Right ventricle myocardium inferior (tissue), 1 donor: Measurements from ENCODE around the gene CALHM1. TPM values are rescaled to one million over a fixed set of nuclear protein-coding genes. Genes with fewer than 3 reads are reported as not detected.

Source experiments
- ATAC-seq: fragments of 200-7000 bp; cut with Tn5 transposase; one replicate; pipeline ENCODE4 v1.9.1; 2020; ENCODE audit warnings: mild to moderate bottlenecking, moderate library complexity
- DNase-seq: peaks from one replicate; pipeline ENCODE4 v3.0.0; 2021; ENCODE audit errors: missing footprints
- intact Hi-C: fragments of 100-400 bp; cut with DNase I; formaldehyde crosslinking; loops from one replicate; pipeline ENCODE4 v1.11.0; 2022
- total RNA-seq: library from RNA; stranded (reverse); fragmentation: NEBNext Ultra II Directional; extraction: Animal tissue kit (Norgen Biotek cat#: 25700); gene quantifications from one replicate; pipeline ENCODE4 v1.2.1, GENCODE V29; 2021
- donor health status: DM: no; HTN: yes; CAD: no; lungs with severe emphysema.

The CALHM1 gene
- total RNA-seq, 1 donor from 2014 or later: not detected

DNA sequence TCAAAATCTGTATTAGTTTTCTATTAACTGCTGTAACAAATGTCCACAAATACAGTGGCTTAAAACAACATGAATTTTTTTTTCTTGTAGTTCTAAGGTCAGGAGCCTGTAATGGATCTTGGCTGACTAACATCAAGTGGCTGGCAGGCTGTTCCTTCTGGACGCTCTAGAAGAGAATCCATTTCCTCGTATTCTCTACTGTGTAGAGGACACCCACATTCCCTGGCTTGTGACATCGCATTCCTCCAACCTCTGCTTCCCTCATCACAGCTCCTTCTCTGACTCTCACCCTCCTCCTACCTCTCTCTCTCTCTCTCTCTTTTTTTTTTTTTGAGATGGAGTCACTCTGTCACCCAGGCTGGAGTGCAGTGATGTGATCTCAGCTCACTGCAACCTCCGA, 4.8 kb upstream of the CALHM1 start:
- DNase-seq (no peak), ATAC-seq (no peak)
- intact Hi-C loops: no loop called here

DNA sequence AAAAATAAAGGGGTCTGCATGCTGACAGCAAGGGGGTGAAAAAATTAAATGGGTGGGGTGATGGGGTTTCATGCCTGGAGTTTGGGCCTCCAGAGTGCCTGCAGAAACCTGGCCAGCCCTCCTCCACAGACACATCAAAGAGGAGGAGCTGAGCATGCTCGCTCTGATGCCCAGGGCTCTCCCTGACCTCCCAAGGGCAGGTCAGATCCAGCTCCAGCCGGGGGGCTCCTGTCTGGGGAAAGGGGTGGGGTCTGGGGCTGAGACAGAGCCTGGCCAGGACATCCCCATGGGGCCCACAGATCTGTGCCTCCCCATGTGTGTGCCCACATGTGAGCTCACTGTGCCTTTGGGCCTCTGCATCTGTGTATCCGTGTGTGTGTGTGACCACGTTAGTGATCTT, 915 bp upstream of the CALHM1 start:
- intact Hi-C loops: no loop called here
- ATAC-seq: no peak
- peak; percentile 34 for DNase-seq

DNA sequence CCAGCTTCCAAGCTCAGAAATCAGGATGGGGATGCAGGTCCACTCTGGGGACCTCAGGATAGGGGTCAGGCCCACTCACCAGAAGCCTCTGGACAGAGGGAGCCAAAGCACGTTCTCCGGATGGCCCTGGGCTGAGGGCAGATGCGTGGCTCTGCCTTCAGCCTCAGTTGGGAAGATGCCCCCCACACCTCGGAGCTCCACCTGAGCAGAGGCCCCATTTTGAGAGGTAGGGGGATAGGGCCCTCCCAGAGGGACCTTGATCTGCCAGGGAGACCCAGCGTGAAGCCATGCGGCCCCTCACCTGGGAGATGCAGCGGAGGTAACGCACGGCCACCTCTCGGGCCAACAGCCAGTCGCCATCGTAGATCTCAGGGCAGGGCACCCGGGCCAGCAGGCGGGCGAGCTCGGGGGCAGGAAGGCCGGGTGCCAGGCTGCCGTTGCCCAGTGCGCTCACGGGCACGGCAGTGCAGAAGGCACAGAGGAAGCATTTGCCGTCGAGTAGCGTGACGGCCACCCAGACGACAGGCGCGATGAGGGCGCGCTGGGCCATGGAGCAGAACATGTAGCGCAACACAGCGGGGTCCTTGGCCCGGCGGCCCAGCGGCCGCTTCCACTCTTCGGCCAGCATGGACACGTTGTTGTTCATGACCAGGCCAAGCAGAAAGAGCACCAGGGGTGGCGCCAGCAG, 660 bp downstream of the CALHM1 start:
- intact Hi-C loops: no loop called here
- ATAC-seq: no peak
- DNase-seq: peak; percentile 55

DNA sequence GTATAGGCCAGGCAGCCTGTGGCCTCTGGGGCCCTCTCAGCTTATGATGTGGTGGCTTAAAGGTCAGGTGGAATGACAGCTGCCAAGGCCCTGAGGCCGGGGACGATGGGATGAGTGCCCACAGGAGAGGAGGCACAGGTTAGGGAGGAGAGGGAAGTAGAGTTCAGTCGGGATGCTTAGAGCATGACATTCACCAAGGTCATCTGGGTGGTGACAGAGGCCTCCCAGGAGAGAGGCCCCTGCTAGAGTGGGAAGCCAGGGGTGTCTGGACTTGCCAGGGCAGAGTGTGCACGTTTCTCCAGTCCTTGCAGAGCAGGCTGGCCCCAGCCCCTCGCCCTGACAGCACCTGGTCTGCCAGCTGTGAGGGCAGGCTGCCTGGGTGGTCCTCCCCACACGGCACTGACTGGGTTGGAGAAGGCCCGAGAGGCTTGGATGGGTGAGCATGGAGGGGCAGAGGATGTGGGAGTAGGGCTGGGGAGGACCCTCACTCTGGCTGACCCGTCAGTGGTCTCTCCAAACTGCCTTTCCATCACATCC, 1.5 kb downstream of the CALHM1 start:
- DNase-seq (no peak), ATAC-seq (no peak)
- intact Hi-C loops: no loop called here

DNA sequence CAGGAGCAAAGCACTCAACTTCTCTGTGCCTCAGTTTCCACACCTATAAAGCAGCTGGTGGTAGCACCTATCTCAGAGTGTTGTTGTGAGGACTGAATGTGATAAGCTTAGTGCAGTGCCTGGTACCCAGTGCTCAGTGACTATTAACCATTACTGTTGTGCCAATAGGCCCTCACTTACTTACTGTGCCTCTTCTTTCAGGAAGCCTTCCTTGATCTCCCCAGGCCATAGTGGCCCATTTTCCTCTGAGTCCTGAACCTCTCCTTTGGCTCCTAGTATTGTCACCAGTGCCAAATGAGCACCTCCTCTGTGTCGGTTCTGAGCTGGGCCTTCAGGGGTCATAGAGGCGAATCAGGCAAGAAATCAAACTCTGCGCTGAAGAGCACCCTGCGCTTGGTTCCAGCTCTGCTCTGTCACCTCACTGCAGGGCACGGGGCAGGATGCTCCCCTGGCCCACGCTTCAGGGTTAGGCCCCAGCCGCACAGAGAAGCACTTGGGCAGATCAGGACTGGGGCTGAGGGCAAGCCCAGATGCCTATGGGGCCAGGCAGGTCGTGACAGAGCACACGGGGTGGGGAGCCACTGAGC, 2.5 kb downstream of the CALHM1 start:
- DNase-seq (no peak), ATAC-seq (no peak)
- intact Hi-C loops: no loop called here

DNA sequence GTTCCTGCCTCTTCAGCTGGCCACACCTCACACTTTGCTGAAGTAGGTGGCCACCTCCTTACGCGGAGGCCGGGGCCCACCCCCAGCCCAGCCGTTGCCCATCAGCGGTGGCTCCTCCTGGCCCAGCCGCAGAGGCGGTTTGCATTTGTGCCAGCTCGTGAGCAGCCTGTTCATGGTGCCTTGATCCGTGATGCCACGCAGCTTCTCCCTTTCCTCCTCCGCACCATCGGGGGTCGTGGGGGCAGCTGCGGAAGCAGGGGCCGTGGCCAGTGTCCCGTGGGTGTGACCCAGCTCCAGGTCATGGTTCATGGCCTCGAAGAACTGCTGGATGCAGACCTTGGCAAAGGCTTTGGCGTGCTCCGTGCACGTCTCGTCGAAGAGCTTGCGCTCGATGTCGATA, 3.5 kb downstream of the CALHM1 start:
- DNase-seq (no peak), ATAC-seq (no peak)
- intact Hi-C loops: no loop called here

DNA sequence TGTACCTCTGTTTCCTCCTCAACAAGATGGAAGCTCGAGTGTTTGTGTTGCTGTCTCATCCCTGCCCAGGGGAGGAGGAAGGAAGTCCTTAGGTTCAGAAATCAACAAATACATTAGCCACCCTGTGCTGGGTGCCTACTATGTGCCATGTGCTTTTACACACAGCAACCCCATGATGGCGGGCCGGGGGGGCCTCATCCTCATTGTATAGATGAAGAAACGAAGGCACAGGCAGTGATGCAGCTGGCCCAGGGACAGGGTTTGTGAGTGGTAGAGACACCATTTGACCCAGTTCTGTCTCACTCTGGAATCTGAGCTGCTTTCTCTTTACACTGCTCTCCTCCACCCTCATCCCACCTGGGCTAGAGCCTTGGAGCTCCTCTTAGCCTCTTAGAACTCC, 4.7 kb downstream of the CALHM1 start:
- ATAC-seq (no peak), DNase-seq (no peak)
- intact Hi-C loops: no loop called here

DNA sequence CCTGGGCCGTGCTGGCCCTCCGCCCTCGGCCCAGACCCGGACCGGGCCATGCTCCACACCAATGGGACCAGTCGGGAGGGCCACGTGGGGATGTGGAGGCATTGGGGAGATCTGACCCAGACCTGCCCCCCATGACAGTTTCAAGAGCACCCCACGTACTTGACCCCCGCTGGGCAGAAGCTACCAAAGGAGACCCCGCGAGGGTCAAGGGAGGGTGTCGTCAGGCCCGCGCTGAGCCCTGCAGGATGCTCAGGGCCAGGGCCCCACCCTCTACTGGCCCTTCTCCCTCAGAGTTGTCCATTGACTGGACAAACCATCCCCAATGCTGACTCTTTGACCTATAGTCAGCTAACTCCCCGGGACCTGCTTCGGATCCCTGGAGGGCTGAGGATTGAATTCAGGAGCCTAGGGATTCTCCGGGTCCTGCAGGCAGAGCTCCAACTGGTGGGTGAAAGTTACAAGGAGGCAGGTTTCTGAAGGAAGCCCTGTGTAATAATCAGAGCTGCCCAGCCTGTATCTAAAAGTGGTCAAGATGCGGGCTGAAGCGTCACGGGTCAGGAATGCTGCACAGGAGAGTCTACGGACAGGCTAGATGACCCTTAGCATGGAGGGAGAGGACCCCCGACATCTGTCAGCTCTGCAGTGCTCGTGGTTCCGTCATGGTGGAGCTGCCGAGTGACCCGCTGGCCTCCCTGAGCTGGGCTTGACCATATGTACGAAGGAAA, 6.0 kb downstream of the CALHM1 start:
- ATAC-seq: no peak
- intact Hi-C loops: no loop called here

DNA sequence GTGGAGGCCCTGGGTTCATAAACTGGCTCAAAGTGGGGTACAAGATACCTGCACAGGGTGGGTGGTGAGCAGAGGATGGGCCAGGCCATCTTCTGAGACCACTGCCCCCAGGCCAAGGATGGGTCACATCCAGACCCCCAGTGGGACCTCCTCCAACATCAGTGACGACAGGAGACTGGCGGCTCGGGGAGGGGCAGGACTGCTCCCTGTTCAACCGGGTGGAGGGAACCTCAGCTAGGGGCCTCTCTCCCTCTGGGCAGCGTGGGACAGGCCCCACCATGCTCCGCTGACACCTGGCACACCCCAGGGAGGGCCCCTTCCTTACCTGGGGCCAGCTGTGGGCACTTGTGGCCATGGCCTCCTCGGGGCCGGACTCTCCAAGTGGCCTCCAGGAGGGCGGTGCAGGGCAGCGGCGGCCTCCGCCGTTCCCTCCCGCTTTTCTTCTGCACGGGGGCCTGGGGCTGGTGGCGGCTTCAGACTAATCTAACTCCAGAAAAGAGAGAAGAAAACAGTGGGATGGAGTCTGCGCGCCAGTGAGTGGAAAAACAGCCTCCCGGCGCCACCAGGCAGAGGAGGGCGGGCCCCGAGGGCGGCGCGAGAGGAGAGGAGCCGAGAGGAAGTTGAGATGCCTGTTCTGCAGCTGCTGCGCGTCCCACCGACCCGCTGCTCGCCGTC, 6.7 kb downstream of the CALHM1 start, which contains the start of gene CALHM2:
Gene CALHM2, minus strand, starts transcription at position 540 of the 675 bp plus-strand sequence. CDS start 2,429 bp downstream, outside the sequence.
- intact Hi-C loops: no loop called here

More for the DNA sequence above, 6.0 kb downstream of the CALHM1 start:
- no peak for DNase-seq

DNA sequence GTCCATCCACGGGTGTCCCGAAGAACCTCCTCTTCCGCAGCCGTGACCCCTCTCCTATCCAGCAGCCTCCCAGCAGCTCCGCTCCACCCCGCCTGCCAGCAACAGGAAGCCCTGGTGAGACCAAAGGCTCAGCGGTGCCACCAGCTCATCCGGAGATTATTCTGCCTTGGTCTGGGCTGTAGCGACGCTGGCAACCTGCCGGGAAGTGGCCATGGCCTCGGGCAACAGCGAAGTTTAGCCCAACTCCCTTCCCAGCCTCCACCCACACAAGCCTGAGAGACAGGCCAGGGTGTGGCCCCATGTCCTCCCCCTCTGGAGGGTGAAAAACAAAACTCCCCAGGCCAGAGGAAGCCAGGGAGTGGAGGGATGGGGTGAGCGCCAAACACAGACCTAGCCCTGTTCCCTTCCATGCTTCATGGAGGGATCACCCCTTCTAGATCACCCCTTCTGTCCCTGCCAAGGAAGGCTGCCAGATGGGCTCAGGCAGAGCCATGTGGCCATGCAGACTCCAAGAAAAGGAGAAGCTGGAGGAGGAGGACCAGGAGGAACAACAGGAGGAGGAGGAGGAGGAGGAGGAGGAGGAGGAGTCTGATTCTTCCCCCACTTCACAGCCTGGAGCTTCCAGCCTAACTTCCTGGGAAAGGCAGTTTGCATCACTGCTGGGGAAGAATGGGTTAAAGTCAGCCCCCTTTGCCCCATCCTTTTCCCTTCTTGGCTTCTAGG, 7.4 kb downstream of the CALHM1 start:
- peak; percentile 89 for DNase-seq
- intact Hi-C loops: no loop called here
- ATAC-seq: peak; percentile 70

More for the DNA sequence above, 6.7 kb downstream of the CALHM1 start, which contains the start of gene CALHM2:
- ATAC-seq (peak; percentile 65), DNase-seq (peak; percentile 88)

DNA sequence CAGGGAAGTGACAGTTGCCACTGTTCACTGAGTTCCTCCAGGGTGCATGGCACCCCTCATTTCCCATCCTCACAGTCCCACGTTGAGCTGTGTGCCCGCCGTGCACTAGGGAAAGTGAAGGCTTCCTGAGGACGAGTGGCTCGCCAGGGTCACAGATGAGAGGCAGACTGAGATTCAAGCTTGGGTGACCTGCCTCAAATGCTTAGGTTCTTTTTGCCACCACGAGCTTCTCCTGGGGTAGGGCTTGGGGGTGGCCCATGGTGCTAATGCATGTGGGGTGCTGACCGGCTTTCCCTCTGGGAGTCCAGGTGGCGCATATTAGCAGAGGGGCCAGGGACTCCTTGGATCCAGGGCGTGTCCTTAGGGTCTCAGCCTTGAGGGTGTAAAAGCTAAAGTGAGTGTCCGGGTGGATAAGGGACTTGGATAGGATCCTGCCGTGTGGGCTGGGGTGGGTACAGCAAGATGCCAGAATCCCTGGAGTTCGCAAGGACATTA, 8.5 kb downstream of the CALHM1 start:
- ATAC-seq (no peak), DNase-seq (no peak)
- intact Hi-C loops: no loop called here

DNA sequence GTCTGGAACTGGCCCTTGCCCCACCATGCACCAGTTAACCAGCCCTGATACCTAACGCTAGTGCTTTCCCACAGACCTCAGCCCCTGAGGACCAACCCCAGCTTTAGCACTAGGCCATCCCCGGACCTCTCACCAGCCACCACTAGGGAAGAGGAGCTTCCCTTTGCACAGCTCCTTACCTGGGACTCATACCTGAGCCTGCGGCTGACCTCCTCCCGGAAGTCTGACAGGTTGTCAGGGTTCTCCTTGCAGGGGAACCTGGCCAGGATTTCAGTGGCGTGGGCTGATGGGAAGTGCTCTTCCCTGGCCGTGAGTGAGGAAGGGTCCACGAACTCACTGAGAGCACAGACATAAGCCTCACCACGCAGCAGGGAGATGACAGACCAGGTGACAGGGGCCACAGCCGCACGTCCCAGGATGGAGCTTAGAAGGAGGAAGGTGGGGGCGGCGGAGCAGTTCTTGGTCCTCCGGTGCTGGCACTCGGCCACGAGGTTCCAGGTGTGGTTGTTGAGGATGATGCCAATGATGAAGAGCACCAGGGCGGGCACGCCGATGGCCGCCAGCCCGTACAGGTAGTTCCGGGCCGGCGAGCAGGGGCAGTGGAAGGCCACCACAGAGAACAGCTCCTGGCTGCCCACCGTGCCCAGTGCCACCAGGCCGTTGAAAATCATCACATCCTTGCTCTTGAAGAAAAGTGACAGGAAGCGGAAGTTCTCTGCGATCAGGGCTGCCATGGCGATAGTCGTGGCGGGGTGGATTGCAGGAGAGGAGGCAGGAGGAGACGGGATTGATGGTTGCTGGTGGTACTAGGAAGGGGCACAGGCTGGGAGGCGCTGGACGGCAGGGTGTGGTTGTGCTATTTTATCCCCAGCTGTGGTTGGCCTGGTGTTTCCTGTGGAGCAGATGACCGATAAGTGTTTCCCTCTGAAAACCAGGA, 9.2 kb downstream of the CALHM1 start:
- ATAC-seq (no peak), DNase-seq (no peak)
- intact Hi-C loops: no loop called here

DNA sequence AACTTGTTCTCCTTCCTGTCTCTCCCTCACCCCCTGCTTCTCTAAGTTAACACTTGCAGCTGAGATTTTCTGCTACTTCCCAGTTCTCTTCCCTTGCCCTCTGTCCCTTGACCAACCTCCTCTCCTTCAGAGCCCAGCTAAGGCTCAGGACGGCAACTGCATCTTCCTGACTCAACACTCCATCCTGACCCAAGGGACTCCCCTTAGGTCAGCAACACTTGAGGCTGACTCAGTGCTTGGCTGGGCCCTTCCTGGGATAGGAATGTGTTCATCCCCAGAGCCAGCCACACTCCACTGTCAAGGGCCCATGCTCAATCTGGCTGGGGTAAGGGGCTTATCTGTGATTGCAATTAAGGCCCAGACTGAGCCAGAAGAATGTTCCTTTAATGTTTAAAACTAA, 10.0 kb downstream of the CALHM1 start:
- ATAC-seq: peak; percentile 56
- intact Hi-C loops: no loop called here
- DNase-seq: peak; percentile 77

DNA sequence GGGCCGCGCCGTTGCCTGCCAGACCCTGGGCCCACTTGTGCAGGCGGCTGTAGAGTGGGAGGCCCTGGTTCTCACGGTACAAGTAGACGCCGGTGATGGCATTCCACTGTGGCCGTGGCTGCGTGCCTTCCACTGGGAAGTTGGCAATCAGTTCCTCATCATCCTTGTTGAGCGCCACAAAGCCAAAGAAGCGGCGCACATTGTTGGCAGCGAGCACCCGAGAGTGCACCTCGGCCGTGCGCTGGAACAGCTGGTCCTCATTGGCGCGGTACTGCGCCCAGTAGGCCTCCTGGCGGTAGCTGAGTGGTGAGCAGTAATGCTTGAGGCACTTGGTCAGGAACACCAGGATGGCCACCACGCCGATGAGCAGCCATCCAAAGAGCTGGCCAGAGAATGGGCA, 11.5 kb downstream of the CALHM1 start:
- intact Hi-C loops: no loop called here
- DNase-seq (no peak), ATAC-seq (no peak)

DNA sequence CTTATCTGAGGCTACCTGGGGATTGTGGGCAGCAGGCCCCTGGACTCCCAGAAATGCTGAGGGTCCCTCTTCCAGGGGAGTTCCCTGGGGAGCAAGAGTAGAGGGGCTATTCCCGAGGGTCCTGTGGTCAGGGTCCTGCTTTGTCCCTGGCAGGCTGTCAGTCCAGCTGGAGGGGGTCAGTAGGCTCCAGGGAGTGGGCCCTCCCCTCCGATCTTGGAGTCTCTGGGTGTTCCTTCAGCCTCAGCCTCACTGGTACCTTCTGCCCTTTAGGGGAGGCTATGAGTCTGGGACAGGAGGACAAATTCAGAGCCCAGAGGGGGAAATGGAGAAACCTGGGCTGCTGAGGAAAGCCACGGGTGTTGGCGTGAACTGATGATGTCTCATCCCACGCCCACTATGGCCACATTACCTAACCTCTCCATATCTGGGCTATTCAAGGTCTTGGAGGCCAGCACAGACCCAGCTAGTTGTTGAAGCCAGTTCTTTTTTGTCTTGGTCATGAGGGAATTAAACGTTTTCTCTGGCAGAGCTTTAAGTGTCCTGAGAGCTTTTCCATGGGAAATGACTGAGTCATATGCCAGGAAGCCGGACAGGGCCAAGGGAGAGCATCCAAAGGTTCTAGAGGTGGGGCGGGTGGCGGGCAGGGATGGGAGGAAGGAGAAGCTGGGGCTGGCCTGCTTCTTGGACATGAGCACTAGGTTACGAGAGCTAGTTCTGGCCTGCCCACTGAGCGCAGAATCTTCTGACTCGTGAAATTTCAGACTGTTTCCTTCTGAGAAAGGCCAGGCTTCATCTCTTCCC, 12.7 kb downstream of the CALHM1 start:
- peak; percentile 81 for ATAC-seq
- peak; percentile 85 for DNase-seq
- intact Hi-C loops: no loop called here

DNA sequence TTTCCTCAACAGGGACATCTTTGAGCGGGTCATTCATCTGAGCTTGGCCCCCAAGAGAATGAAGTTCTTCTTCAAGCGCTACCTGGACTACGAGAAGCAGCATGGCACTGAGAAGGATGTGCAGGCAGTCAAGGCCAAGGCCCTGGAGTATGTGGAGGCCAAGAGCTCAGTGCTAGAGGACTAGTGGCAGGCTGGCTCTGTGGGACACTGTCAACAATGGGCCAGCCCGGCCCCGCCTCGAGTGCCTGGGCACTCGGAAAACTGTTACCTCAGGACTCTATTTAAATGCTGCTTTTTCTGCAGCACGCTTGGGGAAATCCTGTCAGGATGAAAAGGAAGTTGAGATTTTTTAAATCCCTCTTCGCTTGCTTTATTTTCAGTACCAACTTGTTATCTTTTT, 13.3 kb downstream of the CALHM1 start:
- intact Hi-C loops: no loop called here
- no peak for ATAC-seq

DNA sequence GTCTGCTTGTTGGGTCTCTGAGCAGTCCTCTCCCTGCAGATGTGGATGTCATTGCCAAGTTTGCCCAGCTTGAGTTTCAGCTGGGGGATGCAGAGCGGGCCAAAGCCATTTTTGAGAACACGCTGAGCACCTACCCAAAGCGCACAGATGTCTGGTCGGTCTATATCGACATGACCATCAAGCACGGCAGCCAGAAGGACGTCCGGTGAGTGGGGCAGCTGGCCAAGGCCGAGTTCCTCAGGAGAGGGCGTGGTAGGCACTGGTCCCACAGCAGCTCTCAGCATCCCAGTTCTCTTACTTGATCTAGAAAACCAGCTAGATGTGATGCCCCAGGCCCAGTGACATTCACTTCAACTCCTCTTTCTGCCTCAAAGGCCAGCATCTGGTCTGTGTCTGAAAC, 14.2 kb downstream of the CALHM1 start:
- DNase-seq: no peak
- intact Hi-C loops: no loop called here
- ATAC-seq: no peak

More for the DNA sequence above, 13.3 kb downstream of the CALHM1 start:
- no peak for DNase-seq
